H1 (cell line): ENCODE data around the gene MRPS35. TPM values are rescaled to one million over a fixed set of nuclear protein-coding genes. Genes with fewer than 3 reads are reported as not detected.

Experiments used
- CTCF ChIA-PET: fragments of 300-600 bp; sonication (Branson Sonifier 250); formaldehyde crosslinking; loops from one replicate; lab custom pipeline; 2021; ENCODE audit not compliant: partially characterized antibody; lab: Charles Lee
- POLR2A ChIA-PET: fragments of 300-600 bp; sonication (Branson Sonifier 250); formaldehyde crosslinking; loops from one replicate; lab custom pipeline; 2021; ENCODE audit warnings: inconsistent platforms; ENCODE audit not compliant: partially characterized antibody; lab: Charles Lee
- DNase-seq, 2 experiments: peaks; one replicate each; pipeline versions ENCODE4 v3.0.0 to v3.0.0-alpha.2; 2010 to 2022; ENCODE audit warnings: low spot score in 2 of 2, low read depth in 1 of 2, mixed read lengths in 1 of 2
- FAIRE-seq: peaks from 2 replicates; lab custom pipeline; 2011; peaks lifted over from hg19 to GRCh38; lab: Jason Lieb, UNC
- H2AFZ ChIP-seq: 2 replicates; pipeline ENCODE4 v1.8.1; 2012; ENCODE audit warnings: low read length, inconsistent platforms
- H2AK5ac ChIP-seq: 2 replicates; pipeline ENCODE4 v1.6.1; 2013; ENCODE audit warnings: low read depth, low read length
- H2BK120ac ChIP-seq: replicated peaks from 2 replicates; pipeline ENCODE3; 2013; ENCODE audit warnings: low read depth, low read length, inconsistent platforms
- H2BK12ac ChIP-seq: 2 replicates; pipeline ENCODE4 v1.6.1; 2013; ENCODE audit warnings: low read depth, low read length
- H2BK15ac ChIP-seq: 2 replicates; pipeline ENCODE4 v1.6.1; 2013; ENCODE audit warnings: low read length
- H2BK20ac ChIP-seq: 2 replicates; pipeline ENCODE4 v1.6.1; 2013; ENCODE audit warnings: low read length
- H2BK5ac ChIP-seq: 2 replicates; pipeline ENCODE4 v1.6.1; 2013; ENCODE audit warnings: low read depth, low read length
- H3K14ac ChIP-seq: 2 replicates; pipeline ENCODE4 v1.6.1; 2013; ENCODE audit warnings: inconsistent platforms; ENCODE audit not compliant: insufficient read length
- H3K18ac ChIP-seq: 2 replicates; pipeline ENCODE4 v1.6.1; 2013; ENCODE audit warnings: low read length; ENCODE audit errors: extremely low read depth
- H3K23ac ChIP-seq: 2 replicates; pipeline ENCODE4 v1.6.1; 2013; ENCODE audit warnings: inconsistent platforms; ENCODE audit not compliant: insufficient read length
- H3K23me2 ChIP-seq: 2 replicates; pipeline ENCODE4 v1.6.1; 2013; ENCODE audit warnings: low read depth, low read length
- H3K27ac ChIP-seq: 2 replicates; pipeline ENCODE4 v1.6.1; 2011; ENCODE audit warnings: low read depth, low read length, inconsistent platforms
- H3K27me3 ChIP-seq, 4 experiments: replicated peaks in 1 of 4; 1 replicate in 1 of 4; 2 replicates in 3 of 4; pipeline versions ENCODE4 v1.6.1 to v1.8.1; 2011 to 2013; ENCODE audit warnings: low read length in 3 of 4, mild to moderate bottlenecking in 3 of 4, inconsistent platforms in 2 of 4, mixed read lengths in 2 of 4, moderate library complexity in 1 of 4; ENCODE audit not compliant: control insufficient read depth in 3 of 4, insufficient read depth in 3 of 4; ENCODE audit errors: extremely low read depth in 1 of 4
- H3K36me3 ChIP-seq, 4 experiments: 2 replicates each; pipeline versions ENCODE4 v1.6.1 to v1.8.1; 2011 to 2013; ENCODE audit warnings: mild to moderate bottlenecking in 4 of 4, low read length in 3 of 4, moderate library complexity in 2 of 4, control low read depth in 1 of 4, inconsistent platforms in 1 of 4; ENCODE audit not compliant: insufficient read depth in 4 of 4, control insufficient read depth in 2 of 4
- H3K4ac ChIP-seq: replicated peaks from 2 replicates; pipeline ENCODE3; 2013; ENCODE audit warnings: low read length, low read depth, mixed read lengths, inconsistent platforms; ENCODE audit not compliant: insufficient read length
- H3K4me1 ChIP-seq, 4 experiments: replicated peaks in 1 of 4; 1 replicate in 1 of 4; 2 replicates in 3 of 4; pipeline versions ENCODE4 v1.6.1 to v1.8.1; 2011 to 2013; ENCODE audit warnings: low read length in 3 of 4, inconsistent platforms in 2 of 4, mixed read lengths in 1 of 4; ENCODE audit not compliant: insufficient read depth in 4 of 4, control insufficient read depth in 3 of 4
- H3K4me2 ChIP-seq, 2 experiments: 2 replicates each; pipeline versions ENCODE4 v1.6.1 to v1.8.1; 2011 to 2013; ENCODE audit warnings: low read depth in 2 of 2, low read length in 2 of 2, control low read depth in 1 of 2, inconsistent platforms in 1 of 2, mild to moderate bottlenecking in 1 of 2; ENCODE audit not compliant: insufficient read depth in 1 of 2
- H3K4me3 ChIP-seq, 4 experiments: fragments of 200-600, 300-600 bp in 1 of 4; sonication (generic), shearing (Covaris generic), sonication (Bioruptor Twin) in 1 of 4; 2 replicates each; pipeline versions ENCODE4 v1.5.1 to v1.8.1; 2011 to 2016; ENCODE audit warnings: low read length in 4 of 4, low read depth in 3 of 4, control low read depth in 2 of 4, inconsistent platforms in 2 of 4, mild to moderate bottlenecking in 2 of 4, mixed read lengths in 1 of 4, moderate library complexity in 1 of 4; ENCODE audit not compliant: insufficient read depth in 2 of 4; ENCODE audit errors: extremely low read depth in 1 of 4
- H3K56ac ChIP-seq: replicated peaks from 2 replicates; pipeline ENCODE3; 2013; ENCODE audit warnings: low read depth, mild to moderate bottlenecking, mixed read lengths, low read length, inconsistent platforms; ENCODE audit not compliant: insufficient read length
- H3K79me1 ChIP-seq: 2 replicates; pipeline ENCODE4 v1.6.1; 2013; ENCODE audit warnings: low read depth, low read length, control low read depth
- H3K79me2 ChIP-seq, 2 experiments: 2 replicates each; pipeline versions ENCODE4 v1.6.1 to v1.8.1; 2012 to 2013; ENCODE audit warnings: low read length in 2 of 2, mild to moderate bottlenecking in 2 of 2, inconsistent platforms in 1 of 2; ENCODE audit not compliant: insufficient read depth in 2 of 2, control insufficient read depth in 1 of 2
- H3K9ac ChIP-seq, 4 experiments: replicated peaks in 1 of 4; 1 replicate in 1 of 4; 2 replicates in 3 of 4; pipeline versions ENCODE4 v1.6.1 to v1.8.1; 2011 to 2013; ENCODE audit warnings: low read depth in 3 of 4, low read length in 3 of 4, control low read depth in 2 of 4, mild to moderate bottlenecking in 2 of 4, moderate library complexity in 2 of 4, inconsistent platforms in 1 of 4; ENCODE audit errors: extremely low read depth in 1 of 4
- H3K9me3 ChIP-seq, 2 experiments: 2 replicates each; pipeline versions ENCODE4 v1.6.1 to v1.8.1; 2012 to 2013; ENCODE audit warnings: mild to moderate bottlenecking in 2 of 2, moderate library complexity in 2 of 2, control low read depth in 1 of 2, inconsistent platforms in 1 of 2, low read depth in 1 of 2, low read length in 1 of 2, mixed read lengths in 1 of 2; ENCODE audit not compliant: insufficient read depth in 2 of 2
- H4K20me1 ChIP-seq, 2 experiments: replicated peaks in 1 of 2; 2 replicates each; pipeline versions ENCODE3 to v1.8.1; 2011 to 2013; ENCODE audit warnings: inconsistent platforms in 2 of 2, low read length in 2 of 2, mild to moderate bottlenecking in 1 of 2; ENCODE audit not compliant: insufficient read depth in 2 of 2, control insufficient read depth in 1 of 2
- H4K5ac ChIP-seq: 2 replicates; pipeline ENCODE4 v1.6.1; 2013; ENCODE audit warnings: low read length, low read depth, mixed read lengths, inconsistent platforms; ENCODE audit not compliant: insufficient read length
- H4K8ac ChIP-seq: 2 replicates; pipeline ENCODE4 v1.8.0; 2013; ENCODE audit warnings: mild to moderate bottlenecking, moderate library complexity, low read length, inconsistent platforms; ENCODE audit not compliant: insufficient read depth; ENCODE audit errors: extremely low read depth
- H4K91ac ChIP-seq: replicated peaks from 2 replicates; pipeline ENCODE3; 2013; ENCODE audit warnings: low read length, mixed read lengths, inconsistent platforms; ENCODE audit not compliant: insufficient read length
- BRCA1 ChIP-seq: IDR thresholded peaks from 2 replicates; pipeline ENCODE4 v1.6.1; 2012; ENCODE audit warnings: low read depth, low read length, improper control_type of control experiment
- CBX5 ChIP-seq: fragments of 300-800, 300-1000 bp; sonication (generic); IDR thresholded peaks from 2 replicates; pipeline ENCODE4 v1.7.1; 2016; ENCODE audit warnings: antibody characterized with exemption, low read length, low read depth
- CBX8 ChIP-seq: fragments of 300-800, 300-1000 bp; sonication (generic); IDR thresholded peaks from 2 replicates; pipeline ENCODE4 v1.7.1; 2016; ENCODE audit warnings: low read depth, low read length, borderline replicate concordance
- EGR1 ChIP-seq: IDR thresholded peaks from 2 replicates; pipeline ENCODE4 v1.6.1; 2011; ENCODE audit warnings: low read depth, low read length, borderline replicate concordance
- JUND ChIP-seq: IDR thresholded peaks from 2 replicates; pipeline ENCODE4 v1.6.1; 2011; ENCODE audit warnings: mild to moderate bottlenecking, improper control_type of control experiment, low read length
- MAX ChIP-seq: IDR thresholded peaks from 2 replicates; pipeline ENCODE4 v1.6.1; 2012; ENCODE audit warnings: inconsistent platforms
- POLR2A ChIP-seq, 2 experiments: IDR thresholded peaks; 1 replicate in 1 of 2; 2 replicates in 1 of 2; pipeline ENCODE4 v1.6.1; 2011; ENCODE audit warnings: low read depth in 2 of 2, low read length in 2 of 2, mild to moderate bottlenecking in 2 of 2; ENCODE audit errors: control extremely low read depth in 1 of 2
- SIN3A ChIP-seq, 2 experiments: IDR thresholded peaks in 1 of 2; conservative IDR thresholded peaks in 1 of 2; 2 replicates each; pipeline ENCODE4 v1.6.1; 2011 to 2012; ENCODE audit warnings: low read length in 2 of 2, improper control_type of control experiment in 1 of 2, low read depth in 1 of 2, mild to moderate bottlenecking in 1 of 2
- TAF7 ChIP-seq: optimal IDR thresholded peaks from 2 replicates; pipeline ENCODE3; 2011; ENCODE audit warnings: low read depth, mild to moderate bottlenecking, inconsistent platforms, low read length, moderate library complexity, borderline replicate concordance
- TCF12 ChIP-seq: IDR thresholded peaks from 2 replicates; pipeline ENCODE4 v1.6.1; 2011; ENCODE audit warnings: low read depth, mild to moderate bottlenecking, low read length
- USF2 ChIP-seq: IDR thresholded peaks from 2 replicates; pipeline ENCODE4 v1.6.1; 2011; ENCODE audit warnings: low read length, improper control_type of control experiment
- WGBS, 2 experiments: shearing (Covaris generic) in 1 of 2; methylation state at CpG; one replicate each; pipeline versions ENCODE4 v1.1.6 to v1.1.7; 2013 to 2015; ENCODE audit warnings: low lambda C conversion rate in 2 of 2, mixed read lengths in 2 of 2, inconsistent platforms in 1 of 2, low coverage in 1 of 2, missing lambda C conversion rate in 1 of 2; ENCODE audit not compliant: insufficient replicate concordance in 2 of 2, insufficient coverage in 1 of 2, insufficient read length in 1 of 2; ENCODE audit errors: extremely low coverage in 1 of 2, missing lambda C conversion rate in 1 of 2; 5-methylcytosine and 5-hydroxymethylcytosine counted together
- polyA plus RNA-seq, 7 experiments: library from polyadenylated mRNA; depleted of rRNA in 3 of 7; stranded (reverse) in 5 of 7; unstranded in 2 of 7; fragments of >200 nt in 5 of 7; fragments of 200-250 nt in 2 of 7; gene quantifications; 1 replicate in 5 of 7; 2 replicates in 1 of 7; 4 replicates in 1 of 7; pipeline versions ENCODE4 v1.2.1 to v1.2.3, GENCODE V29; 2011 to 2013; ENCODE audit warnings: missing spikeins in 2 of 7, mixed read lengths in 2 of 7
- total RNA-seq: library from RNA; stranded (reverse); fragmentation: NEBNext Ultra II Directional; extraction: Animal tissue kit (Norgen Biotek cat#: 25700); gene quantifications from 2 replicates; pipeline ENCODE4 v1.2.1, GENCODE V29; 2021

Gene MRPS35
- total and polyA plus RNA-seq, 2 of the 8 experiments (the other 6 are each of a cell fraction or from before 2014, with no cell fraction given), result 26.8 to 47.9 TPM

- Histone ChIP-seq H3K56ac (no peak overlapping the region), H3K27ac (no peak overlapping the region), H4K91ac (no peak overlapping the region), H2AFZ (no peak overlapping the region), H3K23me2 (no peaks in the 10 kb centered on the region), H3K9ac (no peak overlapping the region), H2BK5ac (no peak overlapping the region), H2BK20ac (no peak overlapping the region), H2AK5ac (no peak overlapping the region), H2BK120ac (no peak overlapping the region), H3K4me2 (no peak overlapping the region), H3K9me3 (no peaks in the 10 kb centered on the region), H4K5ac (no peak overlapping the region), H3K18ac (no peak overlapping the region), H3K14ac (no peak overlapping the region), H3K4ac (no peak overlapping the region), H3K27me3 (no peaks in the 10 kb centered on the region), H2BK12ac (no peak overlapping the region), H4K20me1 (no peaks in the 10 kb centered on the region), H3K79me2 (no peaks in the 10 kb centered on the region), H4K8ac (no peak overlapping the region), H3K4me1 (no peaks in the 10 kb centered on the region), H3K23ac (no peak overlapping the region), H3K79me1 (no peaks in the 10 kb centered on the region; the same call in 1 of the 2 replicates), H3K36me3 (peaks cover 5 to 21% (median 10%) of the 10 kb centered on the region in 4 experiments; a peak in 7 of 8 replicates), H3K4me3 (no peak overlapping the region), H2BK15ac (no peak overlapping the region)
- ChIA-PET POLR2A (interaction anchor here (1.0 kb wide), 1 partner anchor 43 kb away, joined by 3 read pairs; no protein-coding TSS in a partner anchor), CTCF (interaction anchor here (0.9 to 1.5 kb wide), 3 partner anchors 8 to 138 kb away, joined by 3 read pairs; no protein-coding TSS in a partner anchor)
- TF ChIP-seq CBX8 (no peak), EGR1 (no peak), BRCA1 (no peak), USF2 (no peak), TAF7 (no peak), POLR2A (IDR thresholded peaks at IDR 0.05; ENCODE audit: control extremely low read depth in 1 of 2, low read depth in 2 of 2, low read length in 2 of 2) (no peak), MAX (no peak), TCF12 (no peak), JUND (no peak), CBX5 (no peak), SIN3A (conservative IDR thresholded peaks at IDR 0.05 in 1 of 2, IDR thresholded peaks at IDR 0.05 in 1 of 2; ENCODE audit: low read depth in 1 of 2, low read length in 2 of 2) (no peak)
- DNase-seq (no peak), FAIRE-seq (no peak)
- 91% methylated on average over 4 of the region's 4 CpGs; no CpG with 5 or more reads in 1 of the 2 experiments for WGBS, 2 experiments
Measured at GRCh38 chr12:27802511-27802910, 91.9 kb downstream of the MRPS35 start.
